ENCODE measurements around the gene RALGPS2. TPM values are rescaled to one million over a fixed set of nuclear protein-coding genes. Genes with fewer than 3 reads are reported as not detected.

RALGPS2 gene
- total and polyA plus RNA-seq, 2 donors from 2014 or later: 3.6 to 32.8 TPM

- FAIRE-seq (no peak), DNase-seq (no peak)
- H3K27me3 ChIP-seq (ENCODE audit: control insufficient read depth, insufficient read depth, low read length): no peaks in the 10 kb centered on the region
- H3K9ac ChIP-seq (ENCODE audit: low read length in 3 of 3): no peak overlapping the region
- no peak overlapping the region for H3K27ac ChIP-seq (ENCODE audit: low read depth in 2 of 2, low read length in 2 of 2)
- intact Hi-C loops (cut with DNase I): no loop called here
- no peak for TF ChIP-seq CTCF (IDR thresholded peaks at IDR 0.05; ENCODE audit: borderline replicate concordance, extremely low read depth, insufficient read depth)
- peaks cover 0 to 2% (median 0%) of the 10 kb centered on the region in 3 donors for H3K36me3 ChIP-seq (ENCODE audit: control insufficient read depth in 2 of 3, insufficient read depth in 3 of 3, low read length in 3 of 3)
- no peak overlapping the region for H3K4me3 ChIP-seq (ENCODE audit: low read length in 3 of 3)
- H3K4me1 ChIP-seq (ENCODE audit: control insufficient read depth in 2 of 3, insufficient read depth in 2 of 3, low read depth in 1 of 3, low read length in 3 of 3): no peaks in the 10 kb centered on the region
- H3K9me3 ChIP-seq (ENCODE audit: control insufficient read depth in 2 of 3, insufficient read depth in 1 of 3, low read length in 3 of 3): no peaks in the 10 kb centered on the region
Measured at GRCh38 chr1:178819123-178819522, 94.1 kb downstream of the RALGPS2 start.

- TF ChIP-seq CTCF (IDR thresholded peaks at IDR 0.05; ENCODE audit: borderline replicate concordance, extremely low read depth, insufficient read depth): no peak
- Histone ChIP-seq H3K4me1 (ENCODE audit: control insufficient read depth in 2 of 3, insufficient read depth in 2 of 3, low read depth in 1 of 3, low read length in 3 of 3) (no peaks in the 10 kb centered on the region), H3K4me3 (ENCODE audit: low read length in 3 of 3) (no peak overlapping the region), H3K36me3 (ENCODE audit: control insufficient read depth in 2 of 3, insufficient read depth in 3 of 3, low read length in 3 of 3) (peaks cover 0 to 2% (median 0%) of the 10 kb centered on the region in 3 donors), H3K9me3 (ENCODE audit: control insufficient read depth in 2 of 3, insufficient read depth in 1 of 3, low read length in 3 of 3) (peaks cover 0 to 1% (median 0%) of the 10 kb centered on the region in 3 donors), H3K27me3 (ENCODE audit: control insufficient read depth, insufficient read depth, low read length) (no peaks in the 10 kb centered on the region), H3K9ac (ENCODE audit: low read length in 3 of 3) (no peak overlapping the region), H3K27ac (ENCODE audit: low read depth in 2 of 2, low read length in 2 of 2) (no peak overlapping the region)
- intact Hi-C loops (cut with DNase I): no loop called here
- no peak for FAIRE-seq
- no peak for DNase-seq
Measured at GRCh38 chr1:178821134-178821866, 96.3 kb downstream of the RALGPS2 start.

- Histone ChIP-seq H3K4me1 (ENCODE audit: control insufficient read depth in 2 of 3, insufficient read depth in 2 of 3, low read depth in 1 of 3, low read length in 3 of 3) (no peaks in the 10 kb centered on the region), H3K4me3 (ENCODE audit: low read length in 3 of 3) (no peak overlapping the region), H3K36me3 (ENCODE audit: control insufficient read depth in 2 of 3, insufficient read depth in 3 of 3, low read length in 3 of 3) (peaks cover 0 to 2% (median 0%) of the 10 kb centered on the region in 3 donors), H3K27me3 (ENCODE audit: control insufficient read depth, insufficient read depth, low read length) (no peaks in the 10 kb centered on the region), H3K27ac (ENCODE audit: low read depth in 2 of 2, low read length in 2 of 2) (no peak overlapping the region), H3K9me3 (ENCODE audit: control insufficient read depth in 2 of 3, insufficient read depth in 1 of 3, low read length in 3 of 3) (peaks cover 0 to 1% (median 0%) of the 10 kb centered on the region in 3 donors), H3K9ac (ENCODE audit: low read length in 3 of 3) (no peak overlapping the region)
- TF ChIP-seq CTCF (IDR thresholded peaks at IDR 0.05; ENCODE audit: borderline replicate concordance, extremely low read depth, insufficient read depth): no peak
- FAIRE-seq (no peak), DNase-seq (no peak)
- intact Hi-C loops (cut with DNase I): no loop called here
Measured at GRCh38 chr1:178825167-178825566, 100.1 kb downstream of the RALGPS2 start.
